GM12878 (cell line): ENCODE measurements around the gene ZNF554. TPM values are rescaled to one million over a fixed set of nuclear protein-coding genes. Genes with fewer than 3 reads are reported as not detected.

Source experiments
- BRCA1 ChIP-seq: IDR thresholded peaks from 2 replicates; pipeline ENCODE4 v1.6.1; 2011; ENCODE audit warnings: low read depth, low read length, improper control_type of control experiment
- ESRRA ChIP-seq: IDR thresholded peaks from 2 replicates; pipeline ENCODE4 v1.6.1; 2012; ENCODE audit warnings: mild to moderate bottlenecking, low read length, improper control_type of control experiment
- FOXK2 ChIP-seq: fragments of 450-650 bp; IDR thresholded peaks from 2 replicates; pipeline ENCODE4 v1.6.1; 2017; ENCODE audit warnings: mild to moderate bottlenecking, moderate library complexity
- GABPA ChIP-seq: IDR thresholded peaks from 2 replicates; pipeline ENCODE4 v1.6.1; 2014; ENCODE audit warnings: antibody characterized with exemption, low read depth, mild to moderate bottlenecking, inconsistent platforms
- IRF4 ChIP-seq: IDR thresholded peaks from 2 replicates; pipeline ENCODE4 v1.6.1; 2011; ENCODE audit warnings: low read depth, low read length
- MTA2 ChIP-seq: fragments of 450-650 bp; IDR thresholded peaks from 2 replicates; pipeline ENCODE4 v1.6.1; 2016; ENCODE audit warnings: low read depth, mild to moderate bottlenecking, moderate library complexity
- NFIC ChIP-seq: IDR thresholded peaks from 2 replicates; pipeline ENCODE4 v1.6.1; 2012; ENCODE audit warnings: low read depth, mild to moderate bottlenecking, inconsistent platforms, low read length, moderate library complexity
- PML ChIP-seq: IDR thresholded peaks from 2 replicates; pipeline ENCODE4 v1.6.1; 2012; ENCODE audit warnings: low read length, inconsistent platforms
- RFX5 ChIP-seq: IDR thresholded peaks from 2 replicates; pipeline ENCODE4 v1.6.1; 2011; ENCODE audit warnings: low read depth, low read length, improper control_type of control experiment
- RUNX3 ChIP-seq: IDR thresholded peaks from 2 replicates; pipeline ENCODE4 v1.6.1; 2012; ENCODE audit warnings: low read length, inconsistent platforms
- ZNF274 ChIP-seq: IDR thresholded peaks from one replicate; pipeline ENCODE4 v1.8.0; 2011; ENCODE audit not compliant: insufficient read length, insufficient read depth
- ZZZ3 ChIP-seq: IDR thresholded peaks from 2 replicates; pipeline ENCODE4 v1.6.1; 2011; ENCODE audit warnings: low read depth; ENCODE audit not compliant: control insufficient read depth, insufficient read length
- polyA plus RNA-seq, 11 experiments: library from polyadenylated mRNA; depleted of rRNA in 4 of 11; unstranded in 6 of 11; stranded (reverse) in 5 of 11; fragments of >200 nt; fragmentation: Nextera tagmentation in 4 of 11; fragmentation: Illumina TruSeq in 1 of 11; extraction: Ambion mirVana in 4 of 11; extraction: Trizol in 1 of 11; gene quantifications; 1 replicate in 1 of 11; 2 replicates in 10 of 11; pipeline versions ENCODE4 v1.2.1 to v1.2.3, GENCODE V29; 2011 to 2016; ENCODE audit warnings: inconsistent platforms in 2 of 11, missing spikeins in 2 of 11, low read depth in 1 of 11
- total RNA-seq, 4 experiments: library from RNA; depleted of rRNA in 3 of 4; stranded (reverse); fragments of >200 nt in 3 of 4; fragmentation: Illumina TruSeq in 1 of 4; extraction: Trizol in 1 of 4; gene quantifications; 2 replicates each; pipeline versions ENCODE4 v1.2.1 to v1.2.3, GENCODE V29; 2013 to 2021
- TF ChIP-seq, protein P1 (sequence below), 3 experiments: IDR thresholded peaks in 2 of 3; conservative IDR thresholded peaks in 1 of 3; 2 replicates each; pipeline ENCODE4 v1.5.1; 2011; ENCODE audit warnings: low read depth in 3 of 3, low read length in 3 of 3, mild to moderate bottlenecking in 3 of 3, control low read depth in 2 of 3, moderate library complexity in 2 of 3, inconsistent platforms in 1 of 3, mixed read lengths in 1 of 3; ENCODE audit not compliant: control insufficient read depth in 2 of 3, insufficient read depth in 1 of 3; ENCODE audit errors: extremely low read depth in 1 of 3
- TF ChIP-seq, protein P2 (sequence below): fragments of 450-650 bp; IDR thresholded peaks from 2 replicates; pipeline ENCODE4 v1.6.1; 2017; ENCODE audit warnings: mild to moderate bottlenecking, moderate library complexity
- TF ChIP-seq, protein P3 (sequence below): IDR thresholded peaks from 2 replicates; pipeline ENCODE4 v1.6.1; 2012; ENCODE audit warnings: low read length, inconsistent platforms
- TF ChIP-seq, protein P4 (sequence below): IDR thresholded peaks from 2 replicates; pipeline ENCODE4 v1.6.1; 2012; ENCODE audit warnings: low read depth, low read length, improper control_type of control experiment
- TF ChIP-seq, protein P5 (sequence below): fragments of 150-350 bp; IDR thresholded peaks from 2 replicates; pipeline ENCODE4 v1.6.1; 2014; ENCODE audit warnings: mild to moderate bottlenecking, low read depth, low read length
- TF ChIP-seq, protein P6 (sequence below): IDR thresholded peaks from 2 replicates; pipeline ENCODE4 v1.6.1; 2012; ENCODE audit warnings: low read depth, low read length, improper control_type of control experiment

ZNF554 gene
- total and polyA plus RNA-seq, 10 of the 15 experiments (the other 5 are each of a cell fraction or from before 2014, with no cell fraction given): 0.19 to 2.1 (median 1.4) TPM

DNA sequence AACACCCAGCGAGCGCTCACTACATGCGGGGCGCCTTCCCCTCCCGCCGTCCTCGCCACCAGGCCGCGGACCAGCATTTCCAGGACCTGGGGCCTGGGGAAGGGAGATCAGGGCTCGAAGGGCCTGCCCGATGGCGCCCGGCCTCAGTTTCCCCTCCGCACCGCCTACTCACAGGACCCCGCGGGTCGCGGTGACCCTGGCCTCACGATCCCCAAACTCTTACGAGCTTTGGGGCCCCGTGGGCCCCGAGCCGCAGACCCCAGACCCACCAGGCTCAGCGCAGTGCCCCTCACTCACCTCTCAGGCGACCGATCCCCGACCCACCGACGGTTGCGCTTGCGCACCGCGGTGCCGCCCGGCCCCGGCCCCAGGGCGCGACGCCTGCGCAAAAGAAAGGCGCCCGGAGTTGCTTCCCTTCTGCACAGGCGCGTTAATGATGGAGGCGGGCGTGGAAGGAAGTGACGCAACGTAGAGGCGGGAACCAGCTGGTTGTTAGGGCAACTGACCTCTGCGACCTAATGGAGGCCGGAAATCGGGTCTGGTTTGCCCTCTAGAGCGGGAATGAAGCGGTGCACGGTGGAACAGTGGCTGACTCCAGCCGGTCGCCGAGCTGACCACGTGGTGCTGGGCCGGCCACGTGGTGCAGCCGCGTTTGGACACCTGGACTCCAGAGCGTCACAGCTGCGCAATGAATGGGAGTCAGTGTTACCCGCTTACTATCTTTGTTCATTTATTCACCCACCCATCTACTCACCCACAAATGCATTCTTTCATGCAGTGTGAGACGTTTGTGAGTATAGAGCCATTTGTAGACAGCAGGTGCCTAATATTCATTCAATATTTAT lies 36.5 kb upstream of the ZNF554 start, which contains the start of gene SGTA (continued):
- TF ChIP-seq, protein P1, sequence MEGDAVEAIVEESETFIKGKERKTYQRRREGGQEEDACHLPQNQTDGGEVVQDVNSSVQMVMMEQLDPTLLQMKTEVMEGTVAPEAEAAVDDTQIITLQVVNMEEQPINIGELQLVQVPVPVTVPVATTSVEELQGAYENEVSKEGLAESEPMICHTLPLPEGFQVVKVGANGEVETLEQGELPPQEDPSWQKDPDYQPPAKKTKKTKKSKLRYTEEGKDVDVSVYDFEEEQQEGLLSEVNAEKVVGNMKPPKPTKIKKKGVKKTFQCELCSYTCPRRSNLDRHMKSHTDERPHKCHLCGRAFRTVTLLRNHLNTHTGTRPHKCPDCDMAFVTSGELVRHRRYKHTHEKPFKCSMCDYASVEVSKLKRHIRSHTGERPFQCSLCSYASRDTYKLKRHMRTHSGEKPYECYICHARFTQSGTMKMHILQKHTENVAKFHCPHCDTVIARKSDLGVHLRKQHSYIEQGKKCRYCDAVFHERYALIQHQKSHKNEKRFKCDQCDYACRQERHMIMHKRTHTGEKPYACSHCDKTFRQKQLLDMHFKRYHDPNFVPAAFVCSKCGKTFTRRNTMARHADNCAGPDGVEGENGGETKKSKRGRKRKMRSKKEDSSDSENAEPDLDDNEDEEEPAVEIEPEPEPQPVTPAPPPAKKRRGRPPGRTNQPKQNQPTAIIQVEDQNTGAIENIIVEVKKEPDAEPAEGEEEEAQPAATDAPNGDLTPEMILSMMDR (IDR thresholded peaks at IDR 0.05 in 2 of 3, conservative IDR thresholded peaks at IDR 0.05 in 1 of 3; ENCODE audit: control insufficient read depth in 2 of 3, extremely low read depth in 1 of 3, insufficient read depth in 1 of 3, low read depth in 3 of 3, low read length in 3 of 3): peak; percentile 42 to 67 (median 50); a peak in 5 of 6 replicates
- TF ChIP-seq ZNF274: no peak
- TF ChIP-seq, protein P2, sequence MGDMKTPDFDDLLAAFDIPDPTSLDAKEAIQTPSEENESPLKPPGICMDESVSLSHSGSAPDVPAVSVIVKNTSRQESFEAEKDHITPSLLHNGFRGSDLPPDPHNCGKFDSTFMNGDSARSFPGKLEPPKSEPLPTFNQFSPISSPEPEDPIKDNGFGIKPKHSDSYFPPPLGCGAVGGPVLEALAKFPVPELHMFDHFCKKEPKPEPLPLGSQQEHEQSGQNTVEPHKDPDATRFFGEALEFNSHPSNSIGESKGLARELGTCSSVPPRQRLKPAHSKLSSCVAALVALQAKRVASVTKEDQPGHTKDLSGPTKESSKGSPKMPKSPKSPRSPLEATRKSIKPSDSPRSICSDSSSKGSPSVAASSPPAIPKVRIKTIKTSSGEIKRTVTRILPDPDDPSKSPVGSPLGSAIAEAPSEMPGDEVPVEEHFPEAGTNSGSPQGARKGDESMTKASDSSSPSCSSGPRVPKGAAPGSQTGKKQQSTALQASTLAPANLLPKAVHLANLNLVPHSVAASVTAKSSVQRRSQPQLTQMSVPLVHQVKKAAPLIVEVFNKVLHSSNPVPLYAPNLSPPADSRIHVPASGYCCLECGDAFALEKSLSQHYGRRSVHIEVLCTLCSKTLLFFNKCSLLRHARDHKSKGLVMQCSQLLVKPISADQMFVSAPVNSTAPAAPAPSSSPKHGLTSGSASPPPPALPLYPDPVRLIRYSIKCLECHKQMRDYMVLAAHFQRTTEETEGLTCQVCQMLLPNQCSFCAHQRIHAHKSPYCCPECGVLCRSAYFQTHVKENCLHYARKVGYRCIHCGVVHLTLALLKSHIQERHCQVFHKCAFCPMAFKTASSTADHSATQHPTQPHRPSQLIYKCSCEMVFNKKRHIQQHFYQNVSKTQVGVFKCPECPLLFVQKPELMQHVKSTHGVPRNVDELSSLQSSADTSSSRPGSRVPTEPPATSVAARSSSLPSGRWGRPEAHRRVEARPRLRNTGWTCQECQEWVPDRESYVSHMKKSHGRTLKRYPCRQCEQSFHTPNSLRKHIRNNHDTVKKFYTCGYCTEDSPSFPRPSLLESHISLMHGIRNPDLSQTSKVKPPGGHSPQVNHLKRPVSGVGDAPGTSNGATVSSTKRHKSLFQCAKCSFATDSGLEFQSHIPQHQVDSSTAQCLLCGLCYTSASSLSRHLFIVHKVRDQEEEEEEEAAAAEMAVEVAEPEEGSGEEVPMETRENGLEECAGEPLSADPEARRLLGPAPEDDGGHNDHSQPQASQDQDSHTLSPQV: no peak
- peak; percentile 28 for TF ChIP-seq RUNX3
- peak; percentile 68; the same call in 1 of the 2 replicates for TF ChIP-seq RFX5
- TF ChIP-seq ZZZ3: no peak
- TF ChIP-seq NFIC: no peak
- TF ChIP-seq BRCA1: no peak
- TF ChIP-seq, protein P3, sequence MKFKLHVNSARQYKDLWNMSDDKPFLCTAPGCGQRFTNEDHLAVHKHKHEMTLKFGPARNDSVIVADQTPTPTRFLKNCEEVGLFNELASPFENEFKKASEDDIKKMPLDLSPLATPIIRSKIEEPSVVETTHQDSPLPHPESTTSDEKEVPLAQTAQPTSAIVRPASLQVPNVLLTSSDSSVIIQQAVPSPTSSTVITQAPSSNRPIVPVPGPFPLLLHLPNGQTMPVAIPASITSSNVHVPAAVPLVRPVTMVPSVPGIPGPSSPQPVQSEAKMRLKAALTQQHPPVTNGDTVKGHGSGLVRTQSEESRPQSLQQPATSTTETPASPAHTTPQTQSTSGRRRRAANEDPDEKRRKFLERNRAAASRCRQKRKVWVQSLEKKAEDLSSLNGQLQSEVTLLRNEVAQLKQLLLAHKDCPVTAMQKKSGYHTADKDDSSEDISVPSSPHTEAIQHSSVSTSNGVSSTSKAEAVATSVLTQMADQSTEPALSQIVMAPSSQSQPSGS: no peak
- no peak for TF ChIP-seq FOXK2
- peak; percentile 79 for TF ChIP-seq IRF4
- peak; percentile 49; the same call in 1 of the 2 replicates for TF ChIP-seq PML
- 0 out of 2 replicates have a peak, but pooled peaks have one; percentile 36 for TF ChIP-seq MTA2
- TF ChIP-seq, protein P4, sequence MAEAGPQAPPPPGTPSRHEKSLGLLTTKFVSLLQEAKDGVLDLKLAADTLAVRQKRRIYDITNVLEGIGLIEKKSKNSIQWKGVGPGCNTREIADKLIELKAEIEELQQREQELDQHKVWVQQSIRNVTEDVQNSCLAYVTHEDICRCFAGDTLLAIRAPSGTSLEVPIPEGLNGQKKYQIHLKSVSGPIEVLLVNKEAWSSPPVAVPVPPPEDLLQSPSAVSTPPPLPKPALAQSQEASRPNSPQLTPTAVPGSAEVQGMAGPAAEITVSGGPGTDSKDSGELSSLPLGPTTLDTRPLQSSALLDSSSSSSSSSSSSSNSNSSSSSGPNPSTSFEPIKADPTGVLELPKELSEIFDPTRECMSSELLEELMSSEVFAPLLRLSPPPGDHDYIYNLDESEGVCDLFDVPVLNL: peak; percentile 77
- TF ChIP-seq ESRRA: no peak; the same call in 1 of the 2 replicates
- TF ChIP-seq, protein P5, sequence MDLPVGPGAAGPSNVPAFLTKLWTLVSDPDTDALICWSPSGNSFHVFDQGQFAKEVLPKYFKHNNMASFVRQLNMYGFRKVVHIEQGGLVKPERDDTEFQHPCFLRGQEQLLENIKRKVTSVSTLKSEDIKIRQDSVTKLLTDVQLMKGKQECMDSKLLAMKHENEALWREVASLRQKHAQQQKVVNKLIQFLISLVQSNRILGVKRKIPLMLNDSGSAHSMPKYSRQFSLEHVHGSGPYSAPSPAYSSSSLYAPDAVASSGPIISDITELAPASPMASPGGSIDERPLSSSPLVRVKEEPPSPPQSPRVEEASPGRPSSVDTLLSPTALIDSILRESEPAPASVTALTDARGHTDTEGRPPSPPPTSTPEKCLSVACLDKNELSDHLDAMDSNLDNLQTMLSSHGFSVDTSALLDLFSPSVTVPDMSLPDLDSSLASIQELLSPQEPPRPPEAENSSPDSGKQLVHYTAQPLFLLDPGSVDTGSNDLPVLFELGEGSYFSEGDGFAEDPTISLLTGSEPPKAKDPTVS: no peak
- TF ChIP-seq, protein P6, sequence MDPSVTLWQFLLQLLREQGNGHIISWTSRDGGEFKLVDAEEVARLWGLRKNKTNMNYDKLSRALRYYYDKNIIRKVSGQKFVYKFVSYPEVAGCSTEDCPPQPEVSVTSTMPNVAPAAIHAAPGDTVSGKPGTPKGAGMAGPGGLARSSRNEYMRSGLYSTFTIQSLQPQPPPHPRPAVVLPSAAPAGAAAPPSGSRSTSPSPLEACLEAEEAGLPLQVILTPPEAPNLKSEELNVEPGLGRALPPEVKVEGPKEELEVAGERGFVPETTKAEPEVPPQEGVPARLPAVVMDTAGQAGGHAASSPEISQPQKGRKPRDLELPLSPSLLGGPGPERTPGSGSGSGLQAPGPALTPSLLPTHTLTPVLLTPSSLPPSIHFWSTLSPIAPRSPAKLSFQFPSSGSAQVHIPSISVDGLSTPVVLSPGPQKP: 0 out of 2 replicates have a peak, but pooled peaks have one; percentile 57
- TF ChIP-seq GABPA: peak; percentile 94
